ENCODE results near the gene ANKRD7.

GRCh38 chr7:118220583-118220982, 3.9 kb upstream of the ANKRD7 start:
- TF ChIP-seq, protein P1, sequence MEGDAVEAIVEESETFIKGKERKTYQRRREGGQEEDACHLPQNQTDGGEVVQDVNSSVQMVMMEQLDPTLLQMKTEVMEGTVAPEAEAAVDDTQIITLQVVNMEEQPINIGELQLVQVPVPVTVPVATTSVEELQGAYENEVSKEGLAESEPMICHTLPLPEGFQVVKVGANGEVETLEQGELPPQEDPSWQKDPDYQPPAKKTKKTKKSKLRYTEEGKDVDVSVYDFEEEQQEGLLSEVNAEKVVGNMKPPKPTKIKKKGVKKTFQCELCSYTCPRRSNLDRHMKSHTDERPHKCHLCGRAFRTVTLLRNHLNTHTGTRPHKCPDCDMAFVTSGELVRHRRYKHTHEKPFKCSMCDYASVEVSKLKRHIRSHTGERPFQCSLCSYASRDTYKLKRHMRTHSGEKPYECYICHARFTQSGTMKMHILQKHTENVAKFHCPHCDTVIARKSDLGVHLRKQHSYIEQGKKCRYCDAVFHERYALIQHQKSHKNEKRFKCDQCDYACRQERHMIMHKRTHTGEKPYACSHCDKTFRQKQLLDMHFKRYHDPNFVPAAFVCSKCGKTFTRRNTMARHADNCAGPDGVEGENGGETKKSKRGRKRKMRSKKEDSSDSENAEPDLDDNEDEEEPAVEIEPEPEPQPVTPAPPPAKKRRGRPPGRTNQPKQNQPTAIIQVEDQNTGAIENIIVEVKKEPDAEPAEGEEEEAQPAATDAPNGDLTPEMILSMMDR (conservative IDR thresholded peaks at IDR 0.05; ENCODE audit: low read length) = no peak
- no peak for TF ChIP-seq EZH2phosphoT487 (IDR thresholded peaks at IDR 0.05; ENCODE audit: borderline replicate concordance)

All from Loucy (cell line).